A549 (cell line): ENCODE measurements around the gene SWAP70.
A peak's percentile ranks its signal among the peaks of the same experiment; 100 is the strongest.

Source experiments
- FOSB ChIP-seq: fragments of 250-450 bp; sonication (Bioruptor Pico); IDR thresholded peaks from 2 replicates; pipeline ENCODE4 v1.5.0; 2020; ENCODE audit warnings: mild to moderate bottlenecking, moderate library complexity
- FOSL2 ChIP-seq, 2 experiments: fragments of 450-650 bp in 1 of 2; fragments of >200 bp in 1 of 2; sonication (Bioruptor Twin) in 1 of 2; formaldehyde crosslinking; IDR thresholded peaks; 2 replicates each; pipeline versions ENCODE4 v1.5.0 to v1.6.1; 2016 to 2020; ENCODE audit warnings: mild to moderate bottlenecking in 1 of 2, moderate library complexity in 1 of 2
- JUN ChIP-seq, 2 experiments: fragments of >200 bp; sonication (Bioruptor Twin); formaldehyde crosslinking; IDR thresholded peaks; 2 replicates in 1 of 2; 3 replicates in 1 of 2; pipeline ENCODE4 v1.6.1; 2016 to 2017
- MYC ChIP-seq: IDR thresholded peaks from 2 replicates; pipeline ENCODE4 v1.6.1; 2012; ENCODE audit warnings: mild to moderate bottlenecking, inconsistent platforms, low read length, improper control_type of control experiment, borderline replicate concordance
- POLR2A ChIP-seq: IDR thresholded peaks from 2 replicates; pipeline ENCODE4 v1.6.1; 2012; ENCODE audit warnings: mild to moderate bottlenecking, low read length
- RCOR1 ChIP-seq: fragments of 150-350 bp; IDR thresholded peaks from 2 replicates; pipeline ENCODE4 v1.6.1; 2014; ENCODE audit warnings: antibody characterized with exemption, low read length, low read depth
- RFX5 ChIP-seq: fragments of 450-650 bp; IDR thresholded peaks from 2 replicates; pipeline ENCODE4 v1.7.1; 2014; ENCODE audit warnings: antibody characterized with exemption, mild to moderate bottlenecking, moderate library complexity
- RNF2 ChIP-seq: fragments of 200-600 bp; sonication (generic); IDR thresholded peaks from 2 replicates; pipeline ENCODE4 v1.6.1; 2016; ENCODE audit warnings: low read depth, mild to moderate bottlenecking, antibody characterized with exemption, moderate library complexity, borderline replicate concordance
- SMC3 ChIP-seq: fragments of >200 bp; sonication (Bioruptor Twin); formaldehyde crosslinking; IDR thresholded peaks from 3 replicates; pipeline ENCODE4 v1.6.1; 2018; ENCODE audit warnings: inconsistent platforms
- TFCP2L1 ChIP-seq: fragments of 250-450 bp; sonication (Bioruptor Pico); IDR thresholded peaks from 2 replicates; pipeline ENCODE4 v1.5.0; 2021; ENCODE audit warnings: mild to moderate bottlenecking
- ZFP36 ChIP-seq: fragments of 450-650 bp; IDR thresholded peaks from 2 replicates; pipeline ENCODE4 v1.6.1; 2014; ENCODE audit warnings: borderline replicate concordance; ENCODE audit not compliant: partially characterized antibody
- TF ChIP-seq, protein P1 (sequence below): fragments of >200 bp; sonication (Bioruptor Twin); formaldehyde crosslinking; IDR thresholded peaks from 3 replicates; pipeline ENCODE4 v1.5.1; 2016
- TF ChIP-seq, protein P2 (sequence below): IDR thresholded peaks from 2 replicates; pipeline ENCODE4 v1.6.1; 2012

DNA sequence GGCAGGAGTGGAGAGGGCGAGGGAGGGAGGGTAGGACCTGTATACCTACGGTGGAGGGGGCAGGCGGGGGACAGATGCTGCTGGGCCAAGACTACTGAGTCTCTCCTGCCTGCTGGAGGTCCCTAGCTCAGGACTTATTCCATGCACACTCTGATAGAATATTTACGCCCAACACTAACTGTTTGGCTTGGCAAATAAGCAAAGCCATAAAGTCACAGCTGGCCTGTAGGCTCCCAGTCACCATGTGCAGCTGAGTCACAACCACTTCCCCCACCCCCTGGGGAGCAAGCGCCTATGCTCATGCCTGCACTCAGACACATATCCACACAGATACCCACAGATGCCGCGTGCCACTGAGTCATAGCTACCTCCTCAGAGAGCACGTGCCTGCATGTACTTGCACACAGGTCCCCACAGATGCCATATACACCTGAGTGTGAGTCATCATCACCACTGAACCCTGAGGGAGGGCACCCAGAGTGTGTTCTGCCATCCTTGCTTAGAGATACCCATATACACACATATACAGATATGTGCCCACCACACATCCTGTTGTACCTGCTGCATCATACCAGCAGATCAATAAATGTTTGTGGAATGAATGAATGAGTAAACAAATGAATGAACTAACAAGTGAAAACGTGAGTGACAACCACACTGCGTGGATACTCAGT, 95.8 kb downstream of the SWAP70 start:
- TF ChIP-seq RFX5: no peak
- TF ChIP-seq, protein P1, sequence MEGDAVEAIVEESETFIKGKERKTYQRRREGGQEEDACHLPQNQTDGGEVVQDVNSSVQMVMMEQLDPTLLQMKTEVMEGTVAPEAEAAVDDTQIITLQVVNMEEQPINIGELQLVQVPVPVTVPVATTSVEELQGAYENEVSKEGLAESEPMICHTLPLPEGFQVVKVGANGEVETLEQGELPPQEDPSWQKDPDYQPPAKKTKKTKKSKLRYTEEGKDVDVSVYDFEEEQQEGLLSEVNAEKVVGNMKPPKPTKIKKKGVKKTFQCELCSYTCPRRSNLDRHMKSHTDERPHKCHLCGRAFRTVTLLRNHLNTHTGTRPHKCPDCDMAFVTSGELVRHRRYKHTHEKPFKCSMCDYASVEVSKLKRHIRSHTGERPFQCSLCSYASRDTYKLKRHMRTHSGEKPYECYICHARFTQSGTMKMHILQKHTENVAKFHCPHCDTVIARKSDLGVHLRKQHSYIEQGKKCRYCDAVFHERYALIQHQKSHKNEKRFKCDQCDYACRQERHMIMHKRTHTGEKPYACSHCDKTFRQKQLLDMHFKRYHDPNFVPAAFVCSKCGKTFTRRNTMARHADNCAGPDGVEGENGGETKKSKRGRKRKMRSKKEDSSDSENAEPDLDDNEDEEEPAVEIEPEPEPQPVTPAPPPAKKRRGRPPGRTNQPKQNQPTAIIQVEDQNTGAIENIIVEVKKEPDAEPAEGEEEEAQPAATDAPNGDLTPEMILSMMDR: no peak
- no peak for TF ChIP-seq RCOR1
- TF ChIP-seq RNF2: no peak
- no peak for TF ChIP-seq FOSB
- TF ChIP-seq MYC: peak; percentile 99
- peak; percentile 91 to 96 for TF ChIP-seq JUN (IDR thresholded peaks at IDR 0.05)
- peak; percentile 96 for TF ChIP-seq FOSL2 (IDR thresholded peaks at IDR 0.05)
- TF ChIP-seq FOSL2 (CRISPR knock-in tag; IDR thresholded peaks at IDR 0.05): peak; percentile 98
- 0 out of 2 replicates have a peak, but pooled peaks have one; percentile 12 for TF ChIP-seq POLR2A
- TF ChIP-seq ZFP36: no peak
- TF ChIP-seq SMC3: peak; percentile 47; the same call in 2 of the 3 replicates
- no peak for TF ChIP-seq TFCP2L1
- TF ChIP-seq, protein P2, sequence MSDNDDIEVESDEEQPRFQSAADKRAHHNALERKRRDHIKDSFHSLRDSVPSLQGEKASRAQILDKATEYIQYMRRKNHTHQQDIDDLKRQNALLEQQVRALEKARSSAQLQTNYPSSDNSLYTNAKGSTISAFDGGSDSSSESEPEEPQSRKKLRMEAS: peak; percentile 100
